NCI-H2107 treated with DMSO at 0.1 percent for 48 hours (cell line): ENCODE measurements around the gene ZNF165.
"Not testable (repeated sequence)": the region's sequence is repeated elsewhere in the genome, so short reads cannot be mapped to it uniquely, and the experiment has no call there.

Experiments
- DNase-seq: peaks from one replicate; lab custom pipeline; 2025; ENCODE audit not compliant: unreplicated experiment; lab: John Stamatoyannopoulos, UW

ZNF165 gene

GRCh38 chr6:28121876-28122275, 41.5 kb downstream of the ZNF165 start:
- no peak for DNase-seq

GRCh38 chr6:28122283-28122682, 41.9 kb downstream of the ZNF165 start:
- DNase-seq, result not testable (repeated sequence)

GRCh38 chr6:28124350-28124970, 44.1 kb downstream of the ZNF165 start, which contains the start of gene ZSCAN16:
ZSCAN16 (plus strand) TSS chr6:28124609; CDS start chr6:28125444, 835 bp downstream.
- peak; percentile 36 for DNase-seq

GRCh38 chr6:28124971-28125353, 44.6 kb downstream of the ZNF165 start:
- no peak for DNase-seq

GRCh38 chr6:28125401-28125800, 45.0 kb downstream of the ZNF165 start:
- no peak for DNase-seq

GRCh38 chr6:28134015-28134414, 53.6 kb downstream of the ZNF165 start:
- DNase-seq, result no peak

- DNase-seq, result no peak
Measured at GRCh38 chr6:28134716-28135115, 54.3 kb downstream of the ZNF165 start.

- DNase-seq, result no peak
Measured at GRCh38 chr6:28135393-28135792, 55.0 kb downstream of the ZNF165 start.

- peak; percentile 37 for DNase-seq
Measured at GRCh38 chr6:28136585-28137504, 56.5 kb downstream of the ZNF165 start.

GRCh38 chr6:28137505-28137981, 57.2 kb downstream of the ZNF165 start:
- no peak for DNase-seq
